HCT116 (cell line): ENCODE data around the gene CCDC39. TPM values are rescaled to one million over a fixed set of nuclear protein-coding genes. Genes with fewer than 3 reads are reported as not detected.

Experiments
- ATAC-seq: fragments of 200-7000 bp; cut with Tn5 transposase; 2 replicates; pipeline ENCODE4 v1.9.1; 2020; ENCODE audit warnings: mild to moderate bottlenecking, moderate library complexity
- BruUV-seq: library from RNA; stranded (reverse); fragments of 400-500 nt; replicated peaks from 2 replicates; lab custom pipeline; 2021; lab: Mats Ljungman, UMichigan
- CTCF ChIA-PET: fragments of 300-600 bp; sonication (Branson Sonifier 250); formaldehyde crosslinking; loops from one replicate; lab custom pipeline; 2021; ENCODE audit warnings: antibody characterized with exemption; lab: Charles Lee
- POLR2A ChIA-PET: fragments of 300-600, 350-600 bp; sonication (Branson Sonifier 250); formaldehyde crosslinking; loops from one replicate; lab custom pipeline; 2021; ENCODE audit warnings: antibody characterized with exemption; lab: Charles Lee
- RAD21 ChIA-PET, 2 experiments: fragments of 300-600 bp; sonication (Branson Sonifier 250); formaldehyde crosslinking; loops; one replicate each; lab custom pipeline; 2023; ENCODE audit warnings: low total read pairs in 2 of 2; ENCODE audit not compliant: uncharacterized antibody in 2 of 2, unreplicated experiment in 2 of 2, low non-redundant PET in 1 of 2; lab: Charles Lee
- DNase-seq: peaks from one replicate; pipeline ENCODE4 v3.0.0-alpha.2; 2010; ENCODE audit warnings: low read depth, low spot score
- H2AFZ ChIP-seq: fragments of 200-600 bp; shearing (Covaris generic), sonication (generic); 2 replicates; pipeline ENCODE4 v1.6.1; 2017; ENCODE audit warnings: low read depth, mixed run types, mixed read lengths, antibody characterized with exemption, low read length; ENCODE audit not compliant: poor library complexity, severe bottlenecking
- H3K27ac ChIP-seq: 2 replicates; pipeline ENCODE4 v1.5.1; 2012; ENCODE audit warnings: low read depth, low read length
- H3K27me3 ChIP-seq: fragments of 200-600 bp; sonication (generic); 2 replicates; pipeline ENCODE4 v1.6.1; 2016; ENCODE audit warnings: mixed run types, low read length, mixed read lengths; ENCODE audit not compliant: insufficient read depth
- H3K36me3 ChIP-seq, 2 experiments: fragments of 200-500 bp in 1 of 2; fragments of 200-600 bp in 1 of 2; sonication (Bioruptor generic) in 1 of 2; sonication (generic) in 1 of 2; 2 replicates each; pipeline versions ENCODE4 v1.5.1 to v1.6.1; 2014 to 2016; ENCODE audit warnings: low read length in 2 of 2, inconsistent platforms in 1 of 2, mixed read lengths in 1 of 2, mixed run types in 1 of 2; ENCODE audit not compliant: insufficient read depth in 2 of 2, control insufficient read depth in 1 of 2
- H3K4me1 ChIP-seq, 2 experiments: fragments of 200-600 bp in 1 of 2; sonication (generic) in 1 of 2; 2 replicates each; pipeline versions ENCODE4 v1.5.1 to v1.6.1; 2012 to 2017; ENCODE audit warnings: low read length in 2 of 2, inconsistent platforms in 1 of 2, mild to moderate bottlenecking in 1 of 2, mixed read lengths in 1 of 2, mixed run types in 1 of 2, moderate library complexity in 1 of 2; ENCODE audit not compliant: insufficient read depth in 2 of 2, control insufficient read depth in 1 of 2
- H3K4me2 ChIP-seq: fragments of 200-600 bp; sonication (generic); 2 replicates; pipeline ENCODE4 v1.6.1; 2017; ENCODE audit warnings: mixed run types, low read length, mixed read lengths
- H3K4me3 ChIP-seq, 2 experiments: fragments of 200-600 bp in 1 of 2; sonication (generic) in 1 of 2; replicated peaks in 1 of 2; 2 replicates each; pipeline ENCODE4 v1.5.1; 2011 to 2016; ENCODE audit warnings: low read length in 2 of 2, control low read depth in 1 of 2, low read depth in 1 of 2, mild to moderate bottlenecking in 1 of 2, mixed read lengths in 1 of 2, mixed run types in 1 of 2
- H3K79me2 ChIP-seq: fragments of 200-600 bp; sonication (generic); 2 replicates; pipeline ENCODE4 v1.6.1; 2017; ENCODE audit warnings: mild to moderate bottlenecking, mixed run types, low read length, moderate library complexity, mixed read lengths; ENCODE audit not compliant: insufficient read depth
- H3K9ac ChIP-seq: fragments of 200-600 bp; sonication (generic); 2 replicates; pipeline ENCODE4 v1.6.1; 2016; ENCODE audit warnings: low read length, mixed read lengths
- H3K9me2 ChIP-seq: fragments of 200-600 bp; sonication (generic), shearing (Covaris generic); 2 replicates; pipeline ENCODE4 v1.6.1; 2017; ENCODE audit warnings: mixed run types, mild to moderate bottlenecking, moderate library complexity; ENCODE audit not compliant: insufficient read depth
- H3K9me3 ChIP-seq, 2 experiments: fragments of 200-500 bp in 1 of 2; fragments of 200-600 bp in 1 of 2; sonication (Bioruptor generic) in 1 of 2; sonication (generic) in 1 of 2; 2 replicates each; pipeline ENCODE4 v1.6.1; 2014 to 2017; ENCODE audit warnings: low read length in 2 of 2, mixed read lengths in 2 of 2, inconsistent platforms in 1 of 2, low read depth in 1 of 2, mild to moderate bottlenecking in 1 of 2, mixed run types in 1 of 2, moderate library complexity in 1 of 2; ENCODE audit not compliant: control insufficient read depth in 1 of 2, insufficient read depth in 1 of 2
- H4K20me1 ChIP-seq: fragments of 200-600 bp; sonication (generic), shearing (Covaris generic); 2 replicates; pipeline ENCODE4 v1.6.1; 2017; ENCODE audit warnings: mixed run types, mild to moderate bottlenecking, moderate library complexity; ENCODE audit not compliant: insufficient read depth
- CBX3 ChIP-seq: IDR thresholded peaks from 2 replicates; pipeline ENCODE4 v1.6.1; 2012; ENCODE audit warnings: low read depth
- EGR1 ChIP-seq: IDR thresholded peaks from 2 replicates; pipeline ENCODE4 v1.6.1; 2012; ENCODE audit warnings: low read depth
- ELF1 ChIP-seq: IDR thresholded peaks from 2 replicates; pipeline ENCODE4 v1.6.1; 2012; ENCODE audit warnings: low read depth, borderline replicate concordance
- EZH2 ChIP-seq: fragments of 200-600 bp; sonication (generic); IDR thresholded peaks from 2 replicates; pipeline ENCODE4 v1.6.1; 2017; ENCODE audit warnings: antibody characterized with exemption, mixed run types
- EZH2phosphoT487 ChIP-seq: fragments of 200-600 bp; IDR thresholded peaks from 2 replicates; pipeline ENCODE4 v1.6.1; 2018; ENCODE audit warnings: antibody characterized with exemption, borderline replicate concordance
- FOSL1 ChIP-seq: IDR thresholded peaks from 2 replicates; pipeline ENCODE4 v1.6.1; 2012; ENCODE audit warnings: low read depth
- JUND ChIP-seq: IDR thresholded peaks from 2 replicates; pipeline ENCODE4 v1.6.1; 2012
- MAX ChIP-seq: IDR thresholded peaks from 2 replicates; pipeline ENCODE4 v1.6.1; 2012
- POLR2AphosphoS5 ChIP-seq: IDR thresholded peaks from 2 replicates; pipeline ENCODE4 v1.6.1; 2011; ENCODE audit warnings: mild to moderate bottlenecking, low read depth, low read length, moderate library complexity
- RAD21 ChIP-seq: IDR thresholded peaks from 2 replicates; pipeline ENCODE4 v1.6.1; 2012; ENCODE audit warnings: low read depth, mild to moderate bottlenecking
- SIN3A ChIP-seq: IDR thresholded peaks from 2 replicates; pipeline ENCODE4 v1.6.1; 2012; ENCODE audit warnings: low read depth
- SP1 ChIP-seq: IDR thresholded peaks from 2 replicates; pipeline ENCODE4 v1.6.1; 2012; ENCODE audit warnings: low read depth
- SRF ChIP-seq: IDR thresholded peaks from 2 replicates; pipeline ENCODE4 v1.6.1; 2012; ENCODE audit warnings: low read depth
- TCF7L2 ChIP-seq: IDR thresholded peaks from 2 replicates; pipeline ENCODE4 v1.7.0; 2011; ENCODE audit warnings: borderline replicate concordance, inconsistent platforms; ENCODE audit not compliant: insufficient read depth, insufficient read length; ENCODE audit errors: extremely low read depth
- YY1 ChIP-seq: IDR thresholded peaks from 2 replicates; pipeline ENCODE4 v1.6.1; 2011; ENCODE audit warnings: low read length, low read depth, moderate library complexity, mild to moderate bottlenecking; ENCODE audit not compliant: insufficient replicate concordance; ENCODE audit errors: extremely low read depth
- ZBTB33 ChIP-seq: IDR thresholded peaks from 2 replicates; pipeline ENCODE4 v1.6.1; 2011; ENCODE audit warnings: mild to moderate bottlenecking, low read length, moderate library complexity; ENCODE audit not compliant: insufficient replicate concordance; ENCODE audit errors: extremely low read depth
- ZFX ChIP-seq: fragments of 450-650 bp; IDR thresholded peaks from 2 replicates; pipeline ENCODE4 v1.6.1; 2017
- ZNF274 ChIP-seq: fragments of 200-500 bp; sonication (Bioruptor generic); IDR thresholded peaks from 2 replicates; pipeline ENCODE4 v1.6.1; 2014; ENCODE audit warnings: mild to moderate bottlenecking, low read depth, low read length, inconsistent platforms
- intact Hi-C: fragments of 100-400 bp; cut with micrococcal nuclease; formaldehyde crosslinking; loops from 2 replicates; pipeline ENCODE4 v1.10.0; 2022
- total RNA-seq: library from RNA; stranded (reverse); gene quantifications from one replicate; pipeline ENCODE4 v1.2.1, GENCODE V29; 2021; ENCODE audit not compliant: unreplicated experiment
- TF ChIP-seq, protein P1 (sequence below): IDR thresholded peaks from 2 replicates; pipeline ENCODE4 v1.6.1; 2012

Gene CCDC39
- total RNA-seq, 1 experiment from 2014 or later = not detected

GRCh38 chr3:180694321-180694720 lies 15.0 kb upstream of the CCDC39 start:
- ChIA-PET RAD21 (no interaction called here), POLR2A (no interaction called here), CTCF (no interaction called here)
- Histone ChIP-seq H3K4me2 (no peak overlapping the region), H3K36me3 (no peaks in the 10 kb centered on the region), H3K27ac (no peak overlapping the region), H3K9me2 (no peaks in the 10 kb centered on the region), H3K9ac (no peak overlapping the region), H4K20me1 (no peaks in the 10 kb centered on the region), H3K9me3 (no peaks in the 10 kb centered on the region), H2AFZ (no peak overlapping the region), H3K27me3 (peaks cover 25% of the 10 kb centered on the region), H3K4me3 (no peak overlapping the region), H3K79me2 (no peaks in the 10 kb centered on the region), H3K4me1 (no peaks in the 10 kb centered on the region)
- no peak for TF ChIP-seq TCF7L2
- TF ChIP-seq EGR1 = no peak
- TF ChIP-seq POLR2AphosphoS5 = no peak
- TF ChIP-seq SRF = no peak
- no peak for TF ChIP-seq ELF1
- no peak for TF ChIP-seq FOSL1
- TF ChIP-seq SIN3A = no peak
- no peak for TF ChIP-seq CBX3
- no peak for TF ChIP-seq YY1
- TF ChIP-seq JUND = no peak
- no peak for TF ChIP-seq SP1
- TF ChIP-seq ZFX = no peak
- no peak for TF ChIP-seq EZH2phosphoT487
- TF ChIP-seq, protein P1, sequence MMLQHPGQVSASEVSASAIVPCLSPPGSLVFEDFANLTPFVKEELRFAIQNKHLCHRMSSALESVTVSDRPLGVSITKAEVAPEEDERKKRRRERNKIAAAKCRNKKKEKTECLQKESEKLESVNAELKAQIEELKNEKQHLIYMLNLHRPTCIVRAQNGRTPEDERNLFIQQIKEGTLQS = no peak
- intact Hi-C loops = loop anchor here (5.0 kb wide), 1 partner anchor 1008 kb away; no protein-coding TSS in a partner anchor
- DNase-seq = no peak
- BruUV-seq = no TSS peak
- no peak for ATAC-seq

DNA sequence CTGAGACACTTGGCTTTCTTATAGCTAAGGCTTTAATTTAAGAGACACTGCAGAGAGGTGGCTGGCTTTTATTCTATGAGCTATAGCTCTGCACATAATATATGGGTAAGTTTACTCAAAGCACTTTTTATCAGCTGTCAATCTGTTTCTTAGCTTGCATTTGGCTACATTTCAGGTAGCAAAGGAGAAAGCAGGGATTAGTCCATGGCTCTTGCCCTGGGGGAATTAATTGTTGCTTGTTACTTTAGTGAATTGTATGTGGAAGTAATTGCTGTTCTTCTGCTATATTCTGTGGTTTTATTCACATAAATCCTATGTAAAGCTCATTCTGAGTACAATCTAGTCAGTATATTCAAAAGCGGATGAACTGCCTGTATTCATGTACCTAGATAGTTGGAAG lies 14.4 kb upstream of the CCDC39 start:
- Histone ChIP-seq H3K4me2 (no peak overlapping the region), H3K9me2 (no peaks in the 10 kb centered on the region), H3K4me3 (no peak overlapping the region), H3K36me3 (no peaks in the 10 kb centered on the region), H3K9ac (no peak overlapping the region), H3K79me2 (no peaks in the 10 kb centered on the region), H2AFZ (no peak overlapping the region), H3K9me3 (no peaks in the 10 kb centered on the region), H3K4me1 (no peaks in the 10 kb centered on the region), H3K27ac (no peak overlapping the region), H4K20me1 (no peaks in the 10 kb centered on the region), H3K27me3 (peaks cover 25% of the 10 kb centered on the region)
- TF ChIP-seq SP1 (no peak), EZH2 (no peak), ZFX (no peak), POLR2AphosphoS5 (no peak), ZNF274 (no peak), YY1 (no peak), ZBTB33 (no peak), RAD21 (no peak), MAX (no peak), CBX3 (no peak), SIN3A (no peak), FOSL1 (no peak), SRF (no peak)
- TF ChIP-seq, protein P1 = no peak
- BruUV-seq = no TSS peak
- ATAC-seq (no peak), DNase-seq (no peak)
- CTCF ChIA-PET = no interaction called here
- intact Hi-C loops = loop anchor here (5.0 kb wide), 1 partner anchor 1009 kb away; no protein-coding TSS in a partner anchor
- POLR2A ChIA-PET = no interaction called here
- RAD21 ChIA-PET = no interaction called here
